ENCODE results near the gene EFNA2.
A peak's percentile ranks its signal among the peaks of the same experiment; 100 is the strongest.
"Not testable (repeated sequence)": the region's sequence is repeated elsewhere in the genome, so short reads cannot be mapped to it uniquely, and the experiment has no call there.

EFNA2 gene

DNA sequence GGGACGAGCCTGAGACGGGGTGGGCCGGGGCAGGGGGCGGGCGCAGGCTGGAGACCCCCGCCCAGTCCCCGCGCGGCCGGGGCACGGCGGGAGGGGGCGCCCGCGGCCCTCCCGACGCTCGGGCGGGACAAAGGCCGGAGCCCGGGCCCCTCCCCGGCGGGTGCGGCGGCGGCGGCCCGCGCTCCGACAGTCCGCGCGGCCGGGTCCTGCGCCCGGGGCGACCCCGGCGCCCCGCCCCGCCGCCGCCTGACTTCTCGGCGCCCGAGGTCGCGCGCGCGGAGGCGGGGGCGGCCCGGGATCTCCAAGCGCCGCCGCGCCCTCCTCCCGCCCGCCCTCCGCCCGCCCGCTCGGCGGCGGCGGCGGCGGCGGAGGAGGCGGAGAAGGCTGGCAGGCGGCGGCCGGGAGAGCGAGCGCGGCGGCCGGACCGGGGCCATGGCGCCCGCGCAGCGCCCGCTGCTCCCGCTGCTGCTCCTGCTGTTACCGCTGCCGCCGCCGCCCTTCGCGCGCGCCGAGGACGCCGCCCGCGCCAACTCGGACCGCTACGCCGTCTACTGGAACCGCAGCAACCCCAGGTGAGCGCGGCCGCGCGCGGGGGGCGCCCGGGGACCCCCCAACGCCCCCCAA lies at the start of gene EFNA2:
Gene EFNA2, plus strand, starts transcription at position 137 of the 624 bp plus-strand sequence. Its CDS starts 296 bp downstream, at position 433.
- DNase-seq, result peak in 1 of 2 experiments; percentile 21

DNA sequence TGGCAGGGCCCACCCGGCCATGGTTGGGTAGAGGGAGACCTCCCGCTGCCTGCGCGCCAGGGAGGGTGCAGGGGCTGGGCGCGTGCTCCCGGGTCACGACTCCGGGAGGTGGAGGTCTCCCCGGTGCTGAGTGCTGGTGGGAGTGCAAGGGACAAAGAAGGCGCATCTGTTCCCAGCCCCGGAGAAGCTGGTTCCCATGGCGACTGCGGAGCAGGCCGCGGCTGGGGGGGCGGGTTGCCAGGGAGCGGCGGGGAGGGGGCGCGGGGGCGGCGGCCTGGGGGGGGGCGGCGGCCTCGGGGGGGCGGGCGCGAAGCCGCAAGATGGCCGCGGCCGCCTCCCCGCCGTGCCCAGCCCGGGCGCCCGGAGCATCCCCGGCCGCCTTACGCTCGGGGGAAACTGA lies 49.1 kb upstream of the EFNA2 start:
- DNase-seq, result no peak

DNA sequence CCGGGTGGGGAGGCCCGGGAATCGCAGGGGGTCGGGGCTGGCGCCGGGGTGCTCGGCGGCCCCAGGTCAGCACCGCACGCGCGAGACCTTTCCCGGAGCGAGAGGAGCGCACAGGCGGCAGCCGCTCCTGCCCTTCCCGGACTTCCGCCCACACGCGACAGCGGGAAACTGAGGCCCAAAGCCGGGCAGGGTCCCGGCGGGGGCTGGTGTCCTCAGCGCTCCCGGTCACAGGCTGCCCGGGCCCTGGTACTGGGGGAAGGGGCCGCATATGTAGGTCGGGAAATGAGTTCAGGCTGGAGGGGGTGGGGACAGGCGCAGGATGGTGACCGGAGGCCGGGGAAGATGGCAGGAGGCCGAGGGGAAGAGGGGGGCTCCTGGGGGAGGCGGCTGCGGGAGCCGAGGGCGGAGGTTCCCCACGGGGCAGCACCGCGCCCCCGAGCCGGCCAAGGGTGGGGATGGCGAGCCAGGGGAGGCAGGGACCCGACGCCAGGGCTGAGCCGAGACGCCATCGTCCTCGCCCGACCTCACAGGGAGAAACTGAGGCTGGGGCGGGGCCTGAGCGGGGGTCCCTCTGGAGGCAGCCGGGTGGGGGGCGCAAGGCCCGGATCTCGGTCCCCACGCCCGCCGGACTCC lies 48.5 kb upstream of the EFNA2 start:
- DNase-seq, result peak in 1 of 2 experiments; percentile 58

DNA sequence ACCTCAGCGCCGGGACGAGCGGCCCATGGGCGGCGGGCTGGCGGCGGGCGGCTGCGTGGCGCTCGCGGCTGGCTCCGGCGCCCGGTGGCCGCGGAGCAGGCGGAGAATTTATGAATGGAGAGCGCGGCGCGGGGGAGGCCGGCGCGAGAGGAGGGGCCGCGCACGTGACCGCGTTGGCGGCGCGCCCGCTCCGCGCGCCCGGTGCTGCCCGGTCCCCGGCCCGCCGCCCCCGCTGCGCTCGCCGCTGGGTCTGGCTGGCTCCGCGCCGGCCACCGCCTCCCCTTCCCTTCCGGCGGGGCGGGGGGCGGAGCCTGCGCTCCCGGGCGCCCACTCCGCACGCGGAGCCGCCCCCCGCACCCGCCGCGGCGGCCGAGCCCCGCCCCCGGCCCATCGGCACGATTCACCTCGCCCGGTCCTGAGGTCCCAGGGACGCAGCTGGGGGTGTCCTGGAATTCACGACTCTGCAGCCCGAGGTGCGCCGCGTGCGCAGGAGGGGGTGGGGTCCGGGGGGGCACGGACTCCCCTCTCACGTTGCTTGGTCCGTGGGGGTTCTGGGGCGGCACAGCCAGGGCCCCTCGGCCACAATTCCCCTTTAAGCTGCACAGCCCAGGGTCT lies 47.8 kb upstream of the EFNA2 start, which contains the start of gene CBARP:
Gene CBARP, minus strand, starts transcription at position 252 of the 615 bp plus-strand sequence. CDS start 1,905 bp downstream, outside the sequence.
- DNase-seq, result peak; percentile 59 to 65

DNA sequence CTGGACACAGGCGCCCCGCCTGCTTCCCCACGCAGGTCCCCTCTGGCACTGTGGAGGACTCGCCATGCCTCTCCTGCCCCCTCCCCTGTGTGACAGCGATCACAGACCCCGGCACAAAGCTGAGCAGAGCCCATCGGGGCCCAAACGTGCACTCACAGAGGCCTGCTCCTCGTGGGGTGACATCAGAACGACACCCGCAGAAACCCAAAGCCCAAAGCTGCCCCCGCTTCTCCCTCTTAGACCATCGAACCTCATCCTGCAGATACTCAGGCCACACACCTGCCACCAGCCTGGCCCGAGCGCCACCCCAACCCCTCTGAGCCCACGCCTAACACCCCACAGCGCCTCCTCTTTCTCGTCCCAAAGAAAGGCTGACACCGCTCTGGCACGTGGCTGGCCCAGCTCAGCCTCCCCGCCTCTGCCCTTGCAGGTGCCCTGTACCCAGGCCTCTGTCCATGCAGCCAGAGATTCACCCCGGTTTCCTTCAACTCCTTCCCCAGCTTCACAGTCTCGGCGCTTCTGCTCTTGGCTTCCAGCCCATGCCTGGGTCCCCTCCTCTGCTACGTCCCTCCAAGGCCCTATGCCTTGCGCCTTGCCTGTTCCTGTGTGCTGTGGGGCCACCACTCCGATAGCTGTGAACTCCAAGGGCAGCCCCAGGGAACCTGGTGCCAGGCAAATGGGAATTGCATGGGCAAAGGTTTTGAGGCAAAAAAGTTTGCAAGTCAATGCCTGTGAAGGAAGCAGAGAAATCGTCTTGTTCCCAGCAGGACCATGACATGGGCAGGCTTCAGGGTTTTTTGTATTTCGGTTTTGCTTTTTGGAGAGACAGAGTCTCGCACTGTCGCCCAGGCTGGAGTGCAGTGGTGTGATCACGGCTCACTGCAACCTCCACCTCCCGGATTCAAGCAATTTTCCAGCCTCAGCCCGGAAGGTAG lies 47.0 kb upstream of the EFNA2 start:
- peak; percentile 51 to 55 for DNase-seq

DNA sequence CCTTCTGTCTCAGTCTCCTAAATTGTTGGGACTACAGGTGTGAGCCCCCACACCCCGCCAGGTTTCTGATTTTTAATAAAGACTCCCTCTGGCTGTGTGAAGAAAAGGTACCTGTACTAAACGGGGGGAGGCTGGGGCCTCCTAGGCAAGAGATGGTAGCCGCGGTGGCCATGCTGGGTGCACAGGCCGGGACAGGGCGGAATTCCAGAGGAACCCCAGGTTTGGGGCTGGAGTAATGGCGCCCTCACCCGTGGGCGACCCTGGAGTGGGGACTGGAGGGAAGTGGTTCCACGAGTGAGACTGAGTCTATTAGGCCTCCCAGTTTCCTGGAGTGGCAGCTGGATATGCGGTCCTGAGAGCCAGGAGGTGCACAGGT lies 46.3 kb upstream of the EFNA2 start:
- peak in 1 of 2 experiments; percentile 43 for DNase-seq

DNA sequence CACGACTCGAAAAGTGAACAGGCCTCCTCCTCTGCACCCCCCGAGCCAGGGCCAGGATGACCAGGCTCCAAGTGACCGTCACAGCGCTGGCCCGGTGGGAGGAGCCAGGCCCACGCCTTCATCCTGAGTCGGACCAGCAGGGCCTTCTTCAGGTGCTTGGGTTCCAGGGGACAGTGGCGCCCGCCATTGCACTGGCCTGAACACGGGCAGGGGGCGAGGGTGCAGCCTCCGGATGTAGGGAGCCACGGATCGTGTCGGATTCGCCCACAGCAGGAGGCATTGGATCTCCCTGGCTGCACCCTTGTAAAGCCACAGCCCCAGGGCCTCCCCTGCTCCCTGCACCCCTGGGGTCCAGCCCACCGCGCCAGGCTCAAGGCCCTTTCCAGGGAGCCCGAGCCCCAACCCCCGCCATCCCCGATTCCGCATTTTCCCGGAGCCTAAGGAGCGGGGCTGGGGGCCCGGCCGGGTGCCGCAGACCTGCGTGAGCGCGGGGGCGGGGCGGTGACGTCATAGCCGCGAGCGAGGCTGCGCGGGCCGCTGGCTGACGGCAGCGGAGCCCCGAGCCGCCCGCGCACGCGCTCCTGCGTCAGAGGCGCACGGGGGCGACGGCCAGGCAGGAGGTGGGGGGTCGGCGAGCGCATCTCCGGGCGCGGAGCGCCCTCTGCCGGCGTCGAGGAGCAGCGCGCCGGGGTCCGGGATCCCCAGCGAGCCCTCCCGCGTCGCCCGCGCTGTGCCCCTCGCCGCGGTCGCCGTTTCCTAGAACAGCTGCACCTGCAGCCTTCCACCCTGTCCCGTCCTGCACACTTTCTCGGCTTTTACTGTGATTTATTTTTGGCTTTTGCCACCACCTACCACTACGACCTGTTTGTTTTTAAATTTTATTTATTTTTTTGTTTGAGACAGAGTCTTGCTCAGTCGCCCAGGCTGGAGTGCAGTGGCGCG lies 45.6 kb upstream of the EFNA2 start:
- DNase-seq, result peak; percentile 96 to 99

DNA sequence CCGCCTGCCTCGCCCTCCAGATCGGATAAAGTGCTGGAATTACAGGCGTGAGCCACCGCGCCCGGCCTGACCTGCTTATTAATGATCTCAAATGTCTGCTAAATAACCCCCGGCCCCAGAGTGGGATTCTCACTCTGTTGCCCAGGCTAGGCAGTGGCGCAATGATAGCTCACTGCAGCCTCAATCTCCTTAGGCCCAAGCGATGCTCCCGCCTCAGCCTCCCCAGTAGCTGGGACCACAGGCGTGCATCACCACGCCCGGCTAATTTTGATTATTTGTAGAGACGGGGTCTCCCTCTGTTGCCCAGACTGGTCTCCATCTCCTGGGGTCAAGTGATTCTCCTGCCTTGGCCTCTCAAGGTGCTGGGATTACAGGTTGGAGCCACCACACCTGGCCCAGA lies 44.7 kb upstream of the EFNA2 start:
- DNase-seq, result peak in 1 of 2 experiments; percentile 46

DNA sequence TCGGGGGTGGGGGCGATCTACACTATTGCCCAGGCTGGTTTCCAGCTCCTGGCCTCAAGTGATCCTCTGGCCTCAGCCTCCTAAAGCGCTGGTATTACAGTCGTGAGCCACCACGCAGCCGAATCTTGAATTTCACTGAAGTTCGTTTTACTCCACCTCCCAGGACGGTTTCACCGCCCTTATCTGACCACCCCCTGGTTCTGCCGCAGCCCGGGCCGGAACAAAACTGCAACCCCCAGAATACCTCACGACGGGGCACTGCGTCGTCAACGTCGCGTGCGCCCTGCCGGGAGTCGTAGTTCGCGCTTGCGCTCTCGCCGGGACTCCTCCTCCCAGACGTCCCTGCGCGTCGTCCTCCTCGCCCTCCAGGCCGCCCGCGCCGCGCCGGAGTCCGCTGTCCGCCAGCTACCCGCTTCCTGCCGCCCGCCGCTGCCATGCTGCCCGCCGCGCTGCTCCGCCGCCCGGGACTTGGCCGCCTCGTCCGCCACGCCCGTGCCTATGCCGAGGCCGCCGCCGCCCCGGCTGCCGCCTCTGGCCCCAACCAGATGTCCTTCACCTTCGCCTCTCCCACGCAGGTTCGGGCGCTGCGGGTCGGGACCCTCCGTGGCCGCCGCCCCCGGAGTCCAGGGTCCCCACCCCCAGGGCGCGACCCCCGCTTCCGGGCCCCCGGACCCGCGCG lies 44.1 kb upstream of the EFNA2 start, which contains the start of gene ATP5F1D:
Gene ATP5F1D, plus strand, starts transcription at position 335 of the 679 bp plus-strand sequence. Its CDS starts 100 bp downstream, at position 435.
- peak; percentile 95 to 98 for DNase-seq

DNA sequence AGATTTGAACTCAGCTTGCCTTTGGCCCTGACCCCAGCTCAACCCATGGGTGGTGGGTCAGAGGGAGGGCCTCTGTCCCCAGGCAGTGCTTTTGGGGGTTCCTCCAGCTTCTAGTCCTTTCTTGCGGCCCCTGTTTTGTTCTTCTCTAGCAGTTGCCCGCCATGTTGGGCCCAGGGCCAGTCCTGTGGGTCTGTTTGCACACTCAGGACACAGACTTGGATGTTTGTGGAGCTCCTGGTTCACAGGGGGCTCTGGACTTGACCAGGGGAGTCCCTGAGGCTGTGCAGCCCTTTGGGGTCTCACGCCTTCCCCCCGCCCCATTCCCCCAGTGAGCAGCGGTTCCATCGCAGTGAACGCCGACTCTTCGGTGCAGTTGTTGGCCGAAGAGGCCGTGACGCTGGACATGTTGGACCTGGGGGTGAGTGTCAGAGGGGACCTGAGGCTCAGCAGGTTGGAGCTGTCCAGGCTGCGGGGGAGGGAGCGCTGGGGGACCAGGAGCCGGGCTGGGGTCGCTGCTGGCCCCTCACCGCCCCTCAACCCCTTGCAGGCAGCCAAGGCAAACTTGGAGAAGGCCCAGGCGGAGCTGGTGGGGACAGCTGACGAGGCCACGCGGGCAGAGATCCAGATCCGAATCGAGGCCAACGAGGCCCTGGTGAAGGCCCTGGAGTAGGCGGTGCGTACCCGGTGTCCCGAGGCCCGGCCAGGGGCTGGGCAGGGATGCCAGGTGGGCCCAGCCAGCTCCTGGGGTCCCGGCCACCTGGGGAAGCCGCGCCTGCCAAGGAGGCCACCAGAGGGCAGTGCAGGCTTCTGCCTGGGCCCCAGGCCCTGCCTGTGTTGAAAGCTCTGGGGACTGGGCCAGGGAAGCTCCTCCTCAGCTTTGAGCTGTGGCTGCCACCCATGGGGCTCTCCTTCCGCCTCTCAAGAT lies 41.6 kb upstream of the EFNA2 start:
- peak; percentile 91 to 95 for DNase-seq

DNA sequence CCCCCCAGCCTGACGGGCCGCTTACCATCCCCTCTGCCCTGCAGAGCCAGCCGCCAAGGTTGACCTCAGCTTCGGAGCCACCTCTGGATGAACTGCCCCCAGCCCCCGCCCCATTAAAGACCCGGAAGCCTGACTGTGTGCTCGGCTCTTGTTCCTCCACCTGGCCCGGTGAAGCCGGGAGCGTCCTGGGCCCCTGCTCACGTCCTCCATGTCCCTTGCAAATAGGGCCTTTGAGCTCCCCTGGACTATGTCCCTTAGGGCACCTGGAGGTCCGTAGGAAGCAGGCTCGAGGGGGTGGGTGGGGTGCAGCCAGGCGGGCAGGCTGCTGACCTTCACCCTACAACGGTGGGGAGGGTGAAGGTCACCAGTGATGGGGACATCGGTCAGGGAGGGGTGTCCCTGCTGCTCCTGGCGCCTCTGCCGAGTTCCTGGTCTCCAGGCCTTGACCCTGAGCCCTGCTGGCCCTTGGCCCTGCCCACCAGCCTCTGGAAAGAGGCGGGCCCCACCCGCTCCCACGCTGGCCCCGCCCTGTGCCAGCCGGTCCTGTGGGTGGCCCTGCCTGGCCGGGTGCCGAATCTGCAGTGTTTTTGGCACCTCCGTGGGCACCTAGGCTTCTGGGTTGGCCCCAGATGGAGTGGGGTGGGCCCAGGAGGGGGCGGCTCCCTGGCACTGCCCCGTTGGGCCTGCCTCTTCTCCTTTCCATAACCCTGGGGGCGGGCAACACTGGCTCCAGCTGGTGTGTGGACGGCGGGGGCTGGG lies 40.8 kb upstream of the EFNA2 start:
- DNase-seq, result peak; percentile 44 to 58

DNA sequence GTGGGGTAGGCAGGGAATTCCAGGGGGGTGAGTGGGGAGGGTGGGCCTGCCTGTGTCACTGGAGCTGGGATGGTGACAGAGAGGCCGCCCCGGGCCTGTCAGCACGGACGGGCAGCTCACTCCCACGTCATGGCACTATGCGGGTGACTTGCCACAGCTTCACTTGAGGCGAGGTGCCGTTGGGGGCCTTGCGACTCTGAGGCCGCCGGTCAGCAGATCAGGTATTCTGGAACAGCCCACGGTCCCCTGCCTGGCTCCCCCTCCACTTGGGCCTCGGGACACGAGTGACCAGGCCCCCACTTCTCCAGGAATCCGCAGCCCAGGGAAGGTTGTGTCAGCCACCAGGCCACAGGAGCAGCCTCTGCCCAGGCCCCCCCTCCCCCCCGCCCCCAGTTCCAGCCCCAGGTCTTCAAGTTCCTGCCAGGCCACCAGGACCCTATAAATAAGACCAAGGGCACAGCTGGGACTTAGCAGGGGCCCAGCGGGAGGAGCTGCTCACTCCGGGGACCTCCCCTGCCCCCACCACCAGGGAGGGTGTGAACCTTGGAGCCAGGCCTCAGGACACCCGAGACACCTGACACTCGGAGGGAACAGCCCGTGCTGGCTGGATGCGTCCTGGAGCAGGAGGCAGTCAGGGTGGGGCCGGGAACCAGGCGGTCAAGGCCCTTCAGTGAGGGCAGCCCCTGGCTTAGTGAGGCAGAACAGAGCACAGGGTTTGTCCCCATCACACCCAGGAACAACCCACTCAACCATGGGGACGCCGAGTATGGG lies 40.0 kb upstream of the EFNA2 start:
- DNase-seq, result no peak

DNA sequence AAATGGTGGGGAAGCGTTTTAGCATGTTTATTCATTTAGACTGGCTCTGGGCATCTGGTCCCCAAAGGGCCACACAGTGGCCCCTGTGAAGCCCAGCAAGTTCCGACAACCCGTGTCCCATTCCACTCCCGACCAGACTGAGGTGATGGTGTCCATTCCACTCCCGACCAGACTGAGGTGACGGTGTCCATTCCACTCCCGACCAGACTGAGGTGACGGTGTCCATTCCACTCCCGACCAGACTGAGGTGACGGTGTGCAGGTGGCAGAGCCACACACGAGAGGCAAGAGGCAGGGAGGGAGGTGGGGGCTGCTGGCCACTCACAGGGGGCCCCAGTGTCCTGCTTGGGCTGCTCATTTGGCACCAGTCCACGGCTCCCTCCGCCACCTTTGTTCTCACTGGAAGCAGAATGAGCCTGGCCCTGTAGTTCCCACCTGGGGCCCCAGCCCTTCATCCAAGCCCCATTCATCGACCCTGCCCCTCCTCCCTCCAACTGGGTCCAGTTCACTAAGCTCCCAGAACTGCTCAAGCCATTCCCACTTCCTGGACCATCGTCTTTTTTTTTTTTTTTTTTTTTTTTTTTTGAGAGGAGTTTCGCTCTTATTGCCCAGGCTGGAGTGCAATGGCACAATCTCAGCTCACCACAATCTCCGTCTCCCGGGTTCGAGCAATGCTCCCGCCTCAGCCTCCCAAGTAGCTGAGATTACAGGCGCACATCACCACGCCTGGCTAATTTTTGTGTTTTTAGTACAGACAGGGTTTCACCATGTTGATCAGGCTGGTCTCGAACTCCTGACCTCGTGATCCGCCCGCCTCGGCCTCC lies 39.2 kb upstream of the EFNA2 start:
- not testable (repeated sequence) for DNase-seq

DNA sequence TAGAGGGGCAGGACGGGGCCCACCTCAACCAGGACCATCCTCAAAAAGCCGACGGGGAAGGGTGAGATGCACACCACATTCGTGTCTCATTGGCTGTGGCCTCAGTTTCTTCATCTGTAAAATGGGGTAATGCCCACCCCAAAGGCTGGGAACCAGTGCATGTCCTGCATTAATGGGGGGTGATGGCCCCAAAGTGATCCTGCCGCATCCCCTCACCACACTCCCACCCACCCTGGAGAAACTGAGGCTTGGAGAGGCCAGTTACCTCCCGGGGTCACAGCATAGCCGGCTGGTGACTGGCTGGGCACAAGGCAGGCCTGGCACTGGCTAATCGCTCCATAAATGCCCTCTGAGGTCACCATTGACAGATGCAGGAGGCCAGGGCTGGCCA lies 37.9 kb upstream of the EFNA2 start:
- no peak for DNase-seq

DNA sequence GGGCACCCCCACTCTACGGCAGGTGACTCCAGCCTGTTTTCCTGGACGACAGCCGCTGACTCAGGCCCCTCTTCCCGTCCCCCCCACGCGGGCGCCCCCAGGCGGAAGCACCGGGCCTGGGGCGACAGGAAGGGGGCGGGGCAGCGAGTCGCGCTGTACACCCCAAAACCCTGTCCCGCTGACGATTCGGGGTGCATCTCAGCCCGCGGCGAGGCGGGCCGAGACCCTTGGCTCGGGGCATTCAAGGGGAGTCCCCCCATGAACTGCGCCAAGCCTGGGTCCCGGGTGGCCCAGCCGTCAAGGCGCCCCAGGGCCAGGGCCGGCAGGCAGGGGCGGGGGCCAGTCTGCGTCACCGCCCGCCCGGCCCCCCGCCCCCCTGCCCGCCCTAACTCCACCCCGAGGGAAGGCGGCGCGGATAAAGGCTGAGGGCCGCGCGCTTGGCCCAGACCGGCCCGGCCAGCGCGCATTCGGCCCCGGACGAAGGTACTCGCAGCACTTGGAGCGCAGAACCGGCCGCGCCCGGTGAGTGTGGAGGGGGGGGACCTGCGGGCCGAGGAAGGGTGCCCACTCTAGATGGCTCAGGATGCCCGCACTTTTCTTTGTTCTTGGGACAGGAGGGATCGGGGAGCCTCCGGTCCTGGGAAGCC lies 37.4 kb upstream of the EFNA2 start, which contains the start of gene MIDN:
Gene MIDN, plus strand, starts transcription at position 445 of the 647 bp plus-strand sequence. CDS start 1,714 bp downstream, outside the sequence.
- DNase-seq, result peak; percentile 84 to 86

DNA sequence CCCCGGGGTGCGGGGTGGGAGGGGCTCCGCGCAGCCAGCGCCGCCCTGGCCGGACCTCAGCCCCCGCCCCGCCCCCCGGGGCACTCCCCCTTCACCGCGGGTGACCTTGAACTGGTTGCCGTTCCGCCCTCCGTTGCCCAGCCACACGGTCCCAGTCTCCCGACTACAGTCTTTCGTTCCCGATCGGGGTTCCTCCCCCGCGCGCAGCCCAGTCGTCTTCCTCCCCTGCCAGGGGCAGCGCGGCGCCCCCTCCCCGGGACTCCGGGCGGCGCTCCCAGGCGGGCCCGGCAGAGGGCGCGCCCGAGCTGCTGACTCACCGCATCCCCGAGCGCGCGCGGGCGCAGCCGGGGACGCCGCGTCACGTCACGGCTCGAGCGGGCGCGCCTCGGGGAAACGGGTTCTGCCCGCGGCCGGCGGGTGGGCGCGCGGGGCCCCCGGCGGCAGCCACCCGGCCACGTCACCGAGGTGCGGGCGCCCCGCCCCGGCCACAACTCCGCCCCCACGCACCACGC lies 36.8 kb upstream of the EFNA2 start:
- DNase-seq, result peak; percentile 80 to 91
